Panc1 (cell line): Measurements from ENCODE around the gene RASSF7. TPM values are rescaled to one million over a fixed set of nuclear protein-coding genes. Genes with fewer than 3 reads are reported as not detected.

ENCODE experiments used
- ATAC-seq: fragments of 200-7000 bp; cut with Tn5 transposase; 2 replicates; pipeline ENCODE4 v1.9.1; 2020; ENCODE audit warnings: mild to moderate bottlenecking, moderate library complexity
- BruUV-seq: library from RNA; stranded (reverse); fragments of 400-500 nt; replicated peaks from 2 replicates; lab custom pipeline; 2021; lab: Mats Ljungman, UMichigan
- CTCF ChIA-PET: fragments of 300-600 bp; sonication (Branson Sonifier 250); formaldehyde crosslinking; loops from one replicate; lab custom pipeline; 2022; ENCODE audit warnings: antibody characterized with exemption; lab: Charles Lee
- POLR2A ChIA-PET: fragments of 300-600 bp; sonication (Branson Sonifier 250); formaldehyde crosslinking; loops from one replicate; lab custom pipeline; 2022; ENCODE audit warnings: antibody characterized with exemption; lab: Charles Lee
- DNase-seq: peaks from one replicate; pipeline ENCODE4 v3.0.0-alpha.2; 2010; ENCODE audit warnings: low read depth, low spot score
- H3K27ac ChIP-seq: 2 replicates; pipeline ENCODE4 v1.5.1; 2011; ENCODE audit warnings: mild to moderate bottlenecking, low read length, inconsistent platforms
- H3K27me3 ChIP-seq: fragments of 200-500 bp; sonication (Bioruptor generic); 2 replicates; pipeline ENCODE4 v1.6.0; 2014; ENCODE audit warnings: low read length, inconsistent platforms; ENCODE audit not compliant: control insufficient read depth, insufficient read depth
- H3K36me3 ChIP-seq: fragments of 200-500 bp; sonication (Bioruptor generic); 2 replicates; pipeline ENCODE4 v1.5.1; 2014; ENCODE audit warnings: inconsistent platforms, mild to moderate bottlenecking, low read length, moderate library complexity; ENCODE audit not compliant: control insufficient read depth, insufficient read depth
- H3K4me1 ChIP-seq: 2 replicates; pipeline ENCODE4 v1.5.1; 2011; ENCODE audit warnings: inconsistent platforms, mild to moderate bottlenecking, low read length, moderate library complexity; ENCODE audit not compliant: control insufficient read depth, insufficient read depth
- H3K4me3 ChIP-seq, 2 experiments: 2 replicates each; pipeline ENCODE4 v1.5.1; 2011 to 2012; ENCODE audit warnings: low read depth in 2 of 2, low read length in 2 of 2, mild to moderate bottlenecking in 2 of 2, inconsistent platforms in 1 of 2, moderate library complexity in 1 of 2
- H3K9me3 ChIP-seq: fragments of 200-500 bp; sonication (Bioruptor generic); 2 replicates; pipeline ENCODE4 v1.5.1; 2014; ENCODE audit warnings: low read depth, mild to moderate bottlenecking, inconsistent platforms, low read length, moderate library complexity; ENCODE audit not compliant: control insufficient read depth, insufficient read depth
- CTCF ChIP-seq: fragments of 450-650 bp; IDR thresholded peaks from 2 replicates; pipeline ENCODE4 v1.5.1; 2017; ENCODE audit warnings: mild to moderate bottlenecking
- POLR2AphosphoS5 ChIP-seq: IDR thresholded peaks from 2 replicates; pipeline ENCODE4 v1.6.1; 2012; ENCODE audit warnings: mild to moderate bottlenecking, low read depth, low read length, moderate library complexity
- REST ChIP-seq, 2 experiments: IDR thresholded peaks; 2 replicates each; pipeline ENCODE4 v1.6.1; 2011 to 2012; ENCODE audit warnings: low read depth in 2 of 2, control low read depth in 1 of 2, low read length in 1 of 2, mild to moderate bottlenecking in 1 of 2, moderate library complexity in 1 of 2; ENCODE audit not compliant: insufficient read depth in 1 of 2
- SIN3A ChIP-seq: IDR thresholded peaks from 2 replicates; pipeline ENCODE4 v1.6.1; 2012; ENCODE audit warnings: low read depth, mild to moderate bottlenecking, low read length, moderate library complexity, borderline replicate concordance; ENCODE audit not compliant: insufficient read depth
- TCF7L2 ChIP-seq: IDR thresholded peaks from 2 replicates; pipeline ENCODE4 v1.6.1; 2011; ENCODE audit warnings: mild to moderate bottlenecking, low read depth, low read length, inconsistent platforms
- in situ Hi-C: cut with HindIII; loops from 2 replicates; pipeline ENCODE4 v1.10.0; 2016; ENCODE audit warnings: low sequenced_read_pairs, low pct_unique_long_range_greater_than_20kb
- intact Hi-C: fragments of 100-400 bp; cut with micrococcal nuclease; formaldehyde crosslinking; loops from one replicate; pipeline ENCODE4 v1.10.0; 2022; ENCODE audit not compliant: unreplicated experiment
- total RNA-seq: library from RNA; stranded (reverse); gene quantifications from one replicate; pipeline ENCODE4 v1.2.1, GENCODE V29; 2021; ENCODE audit not compliant: unreplicated experiment

RASSF7 gene
- total RNA-seq, 1 experiment from 2014 or later: 81.8 TPM

- no TSS peak for BruUV-seq
- ATAC-seq (peak; percentile 29), DNase-seq (no peak)
- no peaks in the 10 kb centered on the region for H3K36me3 ChIP-seq
- no peaks in the 10 kb centered on the region for H3K27me3 ChIP-seq
- in situ Hi-C loops: no loop called here
- peak overlapping the region; percentile 57 to 59 for H3K4me3 ChIP-seq
- ChIA-PET POLR2A (no interaction called here), CTCF (interaction anchor here (1.4 kb wide), 1 partner anchor 58 kb away, joined by 3 read pairs; no protein-coding TSS in a partner anchor)
- H3K27ac ChIP-seq: 0 out of 2 replicates have a peak overlapping the region, but pooled peaks have one; percentile 23
- H3K4me1 ChIP-seq: peaks cover 29% of the 10 kb centered on the region
- no peak for TF ChIP-seq TCF7L2
- 0 out of 2 replicates have a peak, but pooled peaks have one; percentile 5 for TF ChIP-seq POLR2AphosphoS5
- TF ChIP-seq SIN3A: peak; percentile 13; the same call in 1 of the 2 replicates
- H3K9me3 ChIP-seq: no peaks in the 10 kb centered on the region
- intact Hi-C loops: loop anchor here (10.0 kb wide), 1 partner anchor 169 kb away; no protein-coding TSS in a partner anchor
These were observed 5.5 kb upstream of the RASSF7 start for GRCh38 chr11:555227-555779.

GRCh38 chr11:555780-556661, 4.7 kb upstream of the RASSF7 start:
- Histone ChIP-seq H3K36me3 (no peaks in the 10 kb centered on the region), H3K9me3 (no peaks in the 10 kb centered on the region), H3K4me3 (peak overlapping the region; percentile 57 to 59), H3K27me3 (no peaks in the 10 kb centered on the region), H3K27ac (0 out of 2 replicates have a peak overlapping the region, but pooled peaks have one; percentile 34), H3K4me1 (peaks cover 30% of the 10 kb centered on the region)
- ChIA-PET POLR2A (no interaction called here), CTCF (interaction anchor here (0.5 to 1.4 kb wide), 4 partner anchors 9 to 57 kb away, joined by 3 read pairs; no protein-coding TSS in a partner anchor)
- no peak for DNase-seq
- intact Hi-C loops: loop anchor here (10.0 kb wide), 1 partner anchor 169 kb away; no protein-coding TSS in a partner anchor
- peak; percentile 31 for ATAC-seq
- TF ChIP-seq TCF7L2 (no peak), CTCF (no peak), SIN3A (no peak; the same call in 1 of the 2 replicates), POLR2AphosphoS5 (no peak), REST (IDR thresholded peaks at IDR 0.05; ENCODE audit: insufficient read depth in 1 of 2, low read depth in 2 of 2, low read length in 1 of 2) (no peak)
- no TSS peak for BruUV-seq
- in situ Hi-C loops: no loop called here
